ENCODE measurements around the gene CHN2.

Gene CHN2

DNA sequence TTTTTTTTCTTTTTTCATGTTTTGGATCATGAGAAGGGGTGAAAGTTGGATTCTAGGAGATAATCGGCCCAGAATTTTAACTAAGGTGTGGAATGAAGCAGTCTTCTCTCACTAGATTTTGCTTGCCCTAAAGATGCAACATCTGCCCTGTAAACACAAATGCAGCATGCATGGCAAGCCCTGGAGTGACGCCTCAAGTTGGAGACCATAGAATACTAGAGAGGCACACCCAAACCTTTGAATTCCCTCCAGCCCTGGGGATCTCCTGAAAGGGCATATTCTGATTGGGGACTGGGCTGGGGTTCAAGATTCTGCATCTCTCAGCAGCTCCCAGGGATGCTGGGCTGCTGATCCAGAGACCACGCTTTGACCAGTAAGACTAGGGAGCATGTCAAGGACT lies 241.3 kb downstream of the CHN2 start:
- no peak overlapping the region for H3K9ac ChIP-seq (ENCODE audit: low read depth, low read length)
- no peaks in the 10 kb centered on the region for H3K9me3 ChIP-seq (ENCODE audit: insufficient read depth, low read depth, low read length)
- H3K36me3 ChIP-seq (ENCODE audit: insufficient read depth, low read depth, low read length) = no peaks in the 10 kb centered on the region
- H3K27me3 ChIP-seq (ENCODE audit: insufficient read depth, low read length) = no peaks in the 10 kb centered on the region
- H3K27ac ChIP-seq (ENCODE audit: low read length) = no peak overlapping the region
- H3K4me3 ChIP-seq (ENCODE audit: low read length) = no peak overlapping the region
- H3K4me1 ChIP-seq (ENCODE audit: insufficient read depth, low read length) = no peaks in the 10 kb centered on the region

DNA sequence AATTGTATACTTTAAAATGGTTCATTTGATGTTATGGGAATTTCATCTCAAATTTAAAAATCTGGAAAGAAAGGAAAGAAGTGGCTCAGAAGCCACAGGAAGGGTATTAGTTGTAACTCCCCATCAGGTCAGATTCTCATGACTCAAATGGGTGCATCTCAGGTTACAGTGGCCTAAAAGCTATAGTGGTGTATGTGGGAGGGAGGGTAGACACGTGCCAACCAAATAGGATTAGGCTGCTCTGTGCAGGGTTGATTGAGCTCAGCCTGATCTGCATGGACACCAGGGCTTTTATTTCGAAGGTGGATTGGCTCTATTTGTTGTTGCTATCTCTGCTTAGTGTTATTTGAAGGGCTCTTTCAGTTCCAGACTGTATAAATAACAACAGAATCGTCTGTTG lies 247.6 kb downstream of the CHN2 start:
- Histone ChIP-seq H3K36me3 (ENCODE audit: insufficient read depth, low read depth, low read length) (no peaks in the 10 kb centered on the region), H3K27ac (ENCODE audit: low read length) (no peak overlapping the region), H3K9ac (ENCODE audit: low read depth, low read length) (no peak overlapping the region), H3K9me3 (ENCODE audit: insufficient read depth, low read depth, low read length) (no peaks in the 10 kb centered on the region), H3K4me3 (ENCODE audit: low read length) (no peak overlapping the region), H3K27me3 (ENCODE audit: insufficient read depth, low read length) (no peaks in the 10 kb centered on the region), H3K4me1 (ENCODE audit: insufficient read depth, low read length) (peaks cover 7% of the 10 kb centered on the region; the same call in 1 of the 2 replicates)

DNA sequence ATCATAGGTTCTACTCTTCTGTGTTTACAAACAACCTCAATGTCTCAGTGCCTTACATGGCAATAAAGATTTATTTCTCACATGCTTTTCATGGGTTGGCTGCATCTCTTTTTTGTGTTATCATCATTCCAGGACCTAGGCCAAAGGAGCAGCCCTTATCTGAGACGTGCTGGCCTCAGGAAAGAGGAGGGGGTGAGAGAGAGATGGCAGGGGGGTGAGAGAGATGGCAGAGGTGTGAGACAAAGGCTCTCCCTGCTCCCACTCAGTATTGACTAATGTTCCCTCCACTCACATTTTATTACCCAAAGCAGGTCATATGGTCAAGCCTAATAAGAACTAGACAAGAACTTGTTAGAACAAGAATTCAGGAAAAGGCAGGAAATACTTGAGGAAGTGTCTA lies 249.0 kb downstream of the CHN2 start:
- Histone ChIP-seq H3K27ac (ENCODE audit: low read length) (no peak overlapping the region), H3K4me1 (ENCODE audit: insufficient read depth, low read length) (peaks cover 7% of the 10 kb centered on the region; the same call in 1 of the 2 replicates), H3K27me3 (ENCODE audit: insufficient read depth, low read length) (no peaks in the 10 kb centered on the region)

DNA sequence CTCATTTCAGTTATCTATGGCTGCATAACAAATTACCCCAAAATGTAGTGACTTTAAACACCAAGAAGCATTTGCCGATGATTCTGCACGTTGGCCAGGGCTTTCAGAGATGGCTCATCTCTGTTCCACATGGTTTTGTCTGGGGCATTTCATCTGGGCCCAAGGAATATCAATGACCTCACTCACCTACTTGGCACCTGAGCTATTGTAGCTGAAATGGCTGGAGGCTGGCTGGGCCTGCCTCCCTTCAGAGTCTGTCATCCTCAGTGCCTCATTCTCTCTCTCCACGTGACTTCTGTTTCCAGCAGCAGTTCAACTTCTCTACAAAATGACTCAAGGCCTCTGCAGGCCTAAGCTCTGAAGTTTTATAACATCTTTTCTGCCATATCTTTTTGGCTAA lies 249.7 kb downstream of the CHN2 start:
- H3K4me1 ChIP-seq (ENCODE audit: insufficient read depth, low read length) = peaks cover 7% of the 10 kb centered on the region; the same call in 1 of the 2 replicates

More for the DNA sequence above, 249.0 kb downstream of the CHN2 start:
- H3K4me3 ChIP-seq (ENCODE audit: low read length) = no peak overlapping the region
- no peaks in the 10 kb centered on the region for H3K36me3 ChIP-seq (ENCODE audit: insufficient read depth, low read depth, low read length)
- H3K9ac ChIP-seq (ENCODE audit: low read depth, low read length) = no peak overlapping the region
- no peaks in the 10 kb centered on the region for H3K9me3 ChIP-seq (ENCODE audit: insufficient read depth, low read depth, low read length)

DNA sequence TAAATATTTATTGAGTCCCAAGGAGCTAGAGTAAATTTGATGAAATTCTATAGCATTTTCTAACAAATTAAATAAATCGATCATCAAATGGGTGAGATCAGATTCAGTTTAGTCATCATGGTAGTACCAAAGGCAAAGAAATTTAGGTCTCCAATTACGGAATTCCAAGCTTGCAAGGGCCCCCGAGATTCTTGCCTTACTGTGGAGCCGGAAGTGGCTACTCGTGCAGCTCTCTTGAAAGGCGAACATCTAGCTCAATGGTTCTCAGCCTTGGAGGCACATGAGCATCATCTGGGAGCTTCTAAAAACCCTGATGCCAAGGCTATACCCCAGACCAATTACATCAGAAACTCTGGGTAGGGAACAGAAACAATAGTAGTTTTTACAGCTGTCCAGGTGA lies 251.2 kb downstream of the CHN2 start:
- peaks cover 7% of the 10 kb centered on the region; the same call in 1 of the 2 replicates for H3K4me1 ChIP-seq (ENCODE audit: insufficient read depth, low read length)
- no peak overlapping the region for H3K4me3 ChIP-seq (ENCODE audit: low read length)
- no peak overlapping the region for H3K9ac ChIP-seq (ENCODE audit: low read depth, low read length)
- H3K36me3 ChIP-seq (ENCODE audit: insufficient read depth, low read depth, low read length) = no peaks in the 10 kb centered on the region
- no peak overlapping the region for H3K27ac ChIP-seq (ENCODE audit: low read length)
- H3K9me3 ChIP-seq (ENCODE audit: insufficient read depth, low read depth, low read length) = no peaks in the 10 kb centered on the region
- no peaks in the 10 kb centered on the region for H3K27me3 ChIP-seq (ENCODE audit: insufficient read depth, low read length)

More for the DNA sequence above, 249.7 kb downstream of the CHN2 start:
- no peak overlapping the region for H3K4me3 ChIP-seq (ENCODE audit: low read length)
- no peaks in the 10 kb centered on the region for H3K9me3 ChIP-seq (ENCODE audit: insufficient read depth, low read depth, low read length)
- no peaks in the 10 kb centered on the region for H3K27me3 ChIP-seq (ENCODE audit: insufficient read depth, low read length)
- H3K9ac ChIP-seq (ENCODE audit: low read depth, low read length) = no peak overlapping the region
- H3K27ac ChIP-seq (ENCODE audit: low read length) = no peak overlapping the region
- no peaks in the 10 kb centered on the region for H3K36me3 ChIP-seq (ENCODE audit: insufficient read depth, low read depth, low read length)

DNA sequence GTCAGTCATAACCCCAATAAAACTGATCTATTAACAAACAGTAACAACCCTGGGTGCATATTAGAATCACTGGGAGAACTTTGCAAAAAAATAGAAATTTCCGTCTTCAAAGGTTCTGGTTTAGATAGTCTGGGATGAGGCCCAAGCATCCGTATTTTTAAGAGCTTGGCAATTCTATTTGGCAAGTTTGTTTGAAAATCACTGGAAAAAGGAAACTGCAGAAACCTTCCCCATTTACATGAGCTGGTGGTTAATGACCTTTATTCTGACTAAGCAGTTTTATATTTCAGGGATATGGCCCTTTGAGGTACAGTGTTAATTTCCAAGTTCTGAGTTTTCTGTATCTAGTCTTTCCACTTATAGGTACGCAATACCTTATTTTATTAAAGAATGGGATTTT lies 253.3 kb downstream of the CHN2 start:
- Histone ChIP-seq H3K36me3 (ENCODE audit: insufficient read depth, low read depth, low read length) (no peaks in the 10 kb centered on the region), H3K27me3 (ENCODE audit: insufficient read depth, low read length) (no peaks in the 10 kb centered on the region), H3K9ac (ENCODE audit: low read depth, low read length) (no peak overlapping the region), H3K9me3 (ENCODE audit: insufficient read depth, low read depth, low read length) (no peaks in the 10 kb centered on the region), H3K27ac (ENCODE audit: low read length) (no peak overlapping the region), H3K4me1 (ENCODE audit: insufficient read depth, low read length) (peaks cover 4% of the 10 kb centered on the region; the same call in 1 of the 2 replicates), H3K4me3 (ENCODE audit: low read length) (no peak overlapping the region)

DNA sequence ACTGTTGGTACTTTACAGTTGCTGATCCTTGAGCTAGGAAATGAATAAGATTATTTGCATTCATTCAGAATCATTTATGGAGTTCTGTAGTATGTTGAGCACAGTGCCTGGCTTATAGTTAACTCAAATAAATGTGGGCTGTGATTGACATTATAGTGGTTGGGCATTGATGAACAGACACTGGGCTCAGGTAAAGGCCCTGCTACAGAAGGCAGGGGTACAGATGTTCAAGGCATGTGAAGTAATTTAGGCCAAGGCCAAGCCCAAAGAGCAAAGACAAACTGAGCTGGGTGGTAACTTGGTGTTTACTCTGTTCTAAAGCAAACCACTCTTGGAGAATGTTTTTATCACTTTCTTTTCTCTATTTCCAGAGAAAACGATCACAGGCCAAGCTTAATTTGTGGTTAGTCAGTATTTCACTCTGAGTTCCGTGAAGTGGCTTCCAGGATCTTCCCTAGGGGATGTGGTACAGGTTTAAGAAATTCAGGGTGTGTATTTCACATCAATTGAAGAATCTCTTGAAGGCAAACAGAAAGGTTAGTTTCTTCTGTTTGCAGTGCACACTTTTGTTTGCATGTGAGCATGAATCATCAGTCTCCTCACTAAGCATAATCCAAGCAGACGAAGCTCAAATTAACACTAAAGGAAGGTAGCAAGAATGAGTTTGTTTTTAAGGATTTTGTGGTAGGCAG lies 255.1 kb downstream of the CHN2 start:
- H3K4me3 ChIP-seq (ENCODE audit: low read length) = no peak overlapping the region
- H3K4me1 ChIP-seq (ENCODE audit: insufficient read depth, low read length) = peaks cover 4% of the 10 kb centered on the region; the same call in 1 of the 2 replicates
- H3K27ac ChIP-seq (ENCODE audit: low read length) = no peak overlapping the region

DNA sequence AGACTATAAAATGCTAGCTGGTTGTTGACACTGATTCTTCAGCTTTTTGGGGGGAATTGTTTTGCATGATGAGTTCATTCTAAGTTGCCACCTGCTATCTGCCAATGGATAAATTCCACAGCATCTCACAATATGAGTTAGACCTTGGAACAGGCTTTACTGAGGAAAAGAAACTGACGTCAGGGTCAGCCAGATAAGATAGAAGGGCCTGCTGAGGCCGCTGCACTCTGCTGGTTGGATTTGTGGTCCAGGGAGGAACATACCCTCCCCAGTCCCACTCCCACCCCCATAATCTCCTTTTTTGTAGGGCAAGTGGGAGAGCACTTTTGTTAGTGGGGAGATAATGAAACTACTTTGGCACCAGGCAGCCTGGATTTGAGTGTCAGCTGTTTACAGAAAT lies 258.4 kb downstream of the CHN2 start:
- no peaks in the 10 kb centered on the region for H3K27me3 ChIP-seq (ENCODE audit: insufficient read depth, low read length)
- H3K4me3 ChIP-seq (ENCODE audit: low read length) = no peak overlapping the region
- H3K27ac ChIP-seq (ENCODE audit: low read length) = no peak overlapping the region
- H3K9me3 ChIP-seq (ENCODE audit: insufficient read depth, low read depth, low read length) = no peaks in the 10 kb centered on the region
- H3K9ac ChIP-seq (ENCODE audit: low read depth, low read length) = no peak overlapping the region
- H3K36me3 ChIP-seq (ENCODE audit: insufficient read depth, low read depth, low read length) = no peaks in the 10 kb centered on the region
- no peaks in the 10 kb centered on the region for H3K4me1 ChIP-seq (ENCODE audit: insufficient read depth, low read length)

More for the DNA sequence above, 255.1 kb downstream of the CHN2 start:
- Histone ChIP-seq H3K36me3 (ENCODE audit: insufficient read depth, low read depth, low read length) (no peaks in the 10 kb centered on the region), H3K9ac (ENCODE audit: low read depth, low read length) (no peak overlapping the region), H3K27me3 (ENCODE audit: insufficient read depth, low read length) (no peaks in the 10 kb centered on the region), H3K9me3 (ENCODE audit: insufficient read depth, low read depth, low read length) (no peaks in the 10 kb centered on the region)

DNA sequence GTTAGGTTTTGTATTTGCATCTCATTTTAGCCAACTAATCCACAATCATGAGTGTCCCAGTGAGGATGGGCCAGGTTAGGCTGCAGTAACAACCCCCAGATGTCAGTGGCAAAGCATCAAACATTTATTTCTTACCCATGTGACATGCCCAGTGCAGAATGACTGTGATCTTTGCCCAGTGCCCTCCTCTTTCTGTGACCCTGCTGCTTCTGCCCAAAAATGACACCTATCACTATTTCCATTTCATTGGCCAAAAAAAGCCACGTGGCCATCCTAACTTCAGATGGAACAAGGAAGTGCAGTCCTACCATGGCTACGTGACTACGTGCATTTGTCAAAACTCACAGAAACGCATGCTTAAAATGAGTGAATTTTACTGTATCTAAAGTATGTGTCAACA lies 259.9 kb downstream of the CHN2 start:
- no peaks in the 10 kb centered on the region for H3K4me1 ChIP-seq (ENCODE audit: insufficient read depth, low read length)
- no peaks in the 10 kb centered on the region for H3K36me3 ChIP-seq (ENCODE audit: insufficient read depth, low read depth, low read length)
- H3K9ac ChIP-seq (ENCODE audit: low read depth, low read length) = no peak overlapping the region
- no peak overlapping the region for H3K4me3 ChIP-seq (ENCODE audit: low read length)
- no peaks in the 10 kb centered on the region for H3K27me3 ChIP-seq (ENCODE audit: insufficient read depth, low read length)
- H3K27ac ChIP-seq (ENCODE audit: low read length) = no peak overlapping the region
- no peaks in the 10 kb centered on the region for H3K9me3 ChIP-seq (ENCODE audit: insufficient read depth, low read depth, low read length)

DNA sequence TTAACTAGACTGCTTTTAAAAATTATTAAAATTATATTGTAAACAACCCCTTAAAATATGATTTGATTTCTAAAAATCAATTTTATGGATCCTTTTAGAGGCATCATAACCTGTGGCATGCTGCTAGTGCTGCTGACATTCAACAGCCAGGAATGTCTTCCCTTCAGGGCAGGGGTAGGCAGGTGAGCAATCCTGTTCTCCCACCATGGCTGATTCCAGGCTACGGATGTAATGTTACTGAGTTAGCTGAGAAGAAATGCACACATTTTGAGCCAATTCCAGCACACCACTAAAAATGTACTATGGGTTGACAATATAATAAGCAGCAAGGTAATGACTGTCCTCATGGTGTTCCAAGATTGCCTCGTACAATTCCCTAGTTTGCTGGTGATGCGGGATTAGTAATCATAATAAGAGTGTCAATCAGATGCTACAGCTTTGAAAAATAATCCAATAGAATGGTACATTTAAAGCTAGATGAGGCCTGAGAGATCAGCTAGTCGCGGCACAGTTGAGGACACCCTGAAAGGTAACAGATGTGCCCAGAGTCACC lies 260.4 kb downstream of the CHN2 start:
- Histone ChIP-seq H3K4me1 (ENCODE audit: insufficient read depth, low read length) (no peaks in the 10 kb centered on the region), H3K4me3 (ENCODE audit: low read length) (no peak overlapping the region), H3K27ac (ENCODE audit: low read length) (no peak overlapping the region), H3K9ac (ENCODE audit: low read depth, low read length) (no peak overlapping the region), H3K9me3 (ENCODE audit: insufficient read depth, low read depth, low read length) (no peaks in the 10 kb centered on the region), H3K36me3 (ENCODE audit: insufficient read depth, low read depth, low read length) (no peaks in the 10 kb centered on the region), H3K27me3 (ENCODE audit: insufficient read depth, low read length) (no peaks in the 10 kb centered on the region)

DNA sequence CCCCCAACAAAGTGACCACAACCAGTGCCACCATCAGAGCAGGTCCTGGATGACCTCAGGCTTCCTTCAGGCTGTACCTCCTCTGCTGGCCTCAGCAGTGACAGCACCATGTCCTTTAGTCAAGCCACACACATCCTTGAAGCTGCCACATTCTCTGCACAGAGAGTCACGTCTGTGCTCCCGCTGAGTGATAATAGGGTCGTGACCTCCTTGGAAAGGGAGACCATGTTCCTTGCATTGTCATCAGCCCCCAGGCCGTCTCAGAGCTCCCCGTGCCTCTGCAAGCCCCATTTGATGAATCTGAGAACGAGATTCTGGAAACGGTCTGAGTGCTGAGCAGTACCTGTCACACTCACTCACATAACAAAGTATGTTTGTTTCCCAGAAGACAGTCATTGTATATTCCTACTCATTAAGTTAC lies 262.6 kb downstream of the CHN2 start:
- no peak overlapping the region for H3K9ac ChIP-seq (ENCODE audit: low read depth, low read length)
- no peaks in the 10 kb centered on the region for H3K4me1 ChIP-seq (ENCODE audit: insufficient read depth, low read length)
- no peaks in the 10 kb centered on the region for H3K9me3 ChIP-seq (ENCODE audit: insufficient read depth, low read depth, low read length)
- H3K27me3 ChIP-seq (ENCODE audit: insufficient read depth, low read length) = no peaks in the 10 kb centered on the region
- H3K4me3 ChIP-seq (ENCODE audit: low read length) = no peak overlapping the region
- H3K27ac ChIP-seq (ENCODE audit: low read length) = no peak overlapping the region
- H3K36me3 ChIP-seq (ENCODE audit: insufficient read depth, low read depth, low read length) = no peaks in the 10 kb centered on the region

DNA sequence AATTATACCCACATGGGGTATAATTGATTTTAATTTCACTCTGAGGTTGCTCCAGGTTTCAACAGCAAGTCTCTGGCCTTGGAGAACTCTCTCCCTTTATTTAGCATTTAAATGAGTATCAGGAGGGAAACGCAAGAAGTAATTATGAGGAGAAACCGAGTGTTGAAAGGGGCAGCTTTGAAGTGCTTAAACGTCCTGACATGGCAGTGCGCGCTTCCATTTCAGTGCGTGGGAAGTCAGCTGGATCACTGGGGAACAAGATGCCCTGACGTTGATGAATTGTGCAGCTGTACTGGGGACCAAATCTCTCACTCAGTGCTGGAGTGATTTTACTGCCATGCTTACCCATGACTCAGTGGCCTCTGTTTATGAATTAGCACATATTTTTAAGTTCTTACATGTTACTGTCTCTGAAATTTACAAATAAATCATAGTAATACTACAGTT lies 263.0 kb downstream of the CHN2 start:
- Histone ChIP-seq H3K4me1 (ENCODE audit: insufficient read depth, low read length) (no peaks in the 10 kb centered on the region), H3K36me3 (ENCODE audit: insufficient read depth, low read depth, low read length) (no peaks in the 10 kb centered on the region), H3K9me3 (ENCODE audit: insufficient read depth, low read depth, low read length) (no peaks in the 10 kb centered on the region), H3K27me3 (ENCODE audit: insufficient read depth, low read length) (no peaks in the 10 kb centered on the region), H3K9ac (ENCODE audit: low read depth, low read length) (no peak overlapping the region), H3K4me3 (ENCODE audit: low read length) (no peak overlapping the region), H3K27ac (ENCODE audit: low read length) (no peak overlapping the region)
